ENCODE data around the gene MAD2L1BP.

The MAD2L1BP gene

DNA sequence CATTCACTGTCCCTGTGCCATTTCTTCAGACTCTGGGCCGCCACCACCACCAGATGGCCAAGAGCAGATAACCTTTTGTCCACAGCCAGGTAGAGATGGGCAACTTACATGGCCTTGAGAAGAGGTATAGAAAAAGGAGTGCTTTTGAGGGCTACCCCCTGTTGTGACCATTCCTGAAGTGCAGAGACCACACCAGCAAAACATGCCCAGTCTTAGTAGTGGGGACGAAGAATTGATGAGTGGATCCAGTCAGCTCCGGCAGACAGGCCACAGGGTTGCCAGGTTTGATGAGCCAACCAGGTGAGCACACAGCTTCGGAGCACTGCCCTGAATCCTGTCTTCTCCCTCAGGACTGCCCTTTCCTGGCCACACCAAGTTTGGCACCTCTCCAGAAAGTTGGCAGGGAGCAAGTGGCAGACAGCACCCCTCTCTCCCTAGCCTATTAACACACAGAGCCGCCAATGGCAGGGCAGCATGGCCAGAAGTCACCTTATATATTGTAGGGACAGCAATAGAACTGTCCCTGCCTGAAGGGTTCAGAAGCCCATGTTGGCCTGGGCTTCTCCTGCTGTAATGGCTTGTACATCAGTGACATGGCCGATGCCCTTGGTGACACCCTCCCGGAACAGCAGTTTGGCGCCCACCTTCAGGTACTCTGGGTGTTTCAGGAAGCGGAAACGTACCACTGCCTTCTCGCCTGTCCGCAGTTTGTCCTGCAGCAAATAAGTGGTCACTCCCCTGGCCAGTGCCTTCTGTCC, 14.4 kb upstream of the MAD2L1BP start:
- peaks cover 79% of the 10 kb centered on the region for H3K36me3 ChIP-seq (ENCODE audit: low read depth)
- no peak overlapping the region for H3K27ac ChIP-seq (ENCODE audit: poor library complexity, severe bottlenecking)
- no peak overlapping the region for H3K4me3 ChIP-seq (ENCODE audit: severe bottlenecking)

DNA sequence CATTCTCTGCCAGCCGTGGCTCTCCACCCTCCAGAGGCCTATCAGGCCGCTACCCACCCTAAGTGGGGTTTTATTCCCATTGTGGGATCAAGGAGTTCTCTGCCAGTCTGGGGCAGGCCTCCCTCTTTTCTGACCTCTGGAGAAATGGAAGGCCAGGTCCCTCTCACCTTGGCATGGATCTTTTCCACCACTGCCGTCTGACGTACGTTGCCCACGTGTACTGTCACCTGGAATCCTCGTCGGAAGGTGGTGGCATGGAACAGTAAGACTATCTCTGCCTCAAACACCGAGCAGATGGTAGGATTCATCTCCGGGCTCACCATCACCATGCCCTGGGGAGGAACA, 13.8 kb upstream of the MAD2L1BP start:
- TF ChIP-seq, protein P1, sequence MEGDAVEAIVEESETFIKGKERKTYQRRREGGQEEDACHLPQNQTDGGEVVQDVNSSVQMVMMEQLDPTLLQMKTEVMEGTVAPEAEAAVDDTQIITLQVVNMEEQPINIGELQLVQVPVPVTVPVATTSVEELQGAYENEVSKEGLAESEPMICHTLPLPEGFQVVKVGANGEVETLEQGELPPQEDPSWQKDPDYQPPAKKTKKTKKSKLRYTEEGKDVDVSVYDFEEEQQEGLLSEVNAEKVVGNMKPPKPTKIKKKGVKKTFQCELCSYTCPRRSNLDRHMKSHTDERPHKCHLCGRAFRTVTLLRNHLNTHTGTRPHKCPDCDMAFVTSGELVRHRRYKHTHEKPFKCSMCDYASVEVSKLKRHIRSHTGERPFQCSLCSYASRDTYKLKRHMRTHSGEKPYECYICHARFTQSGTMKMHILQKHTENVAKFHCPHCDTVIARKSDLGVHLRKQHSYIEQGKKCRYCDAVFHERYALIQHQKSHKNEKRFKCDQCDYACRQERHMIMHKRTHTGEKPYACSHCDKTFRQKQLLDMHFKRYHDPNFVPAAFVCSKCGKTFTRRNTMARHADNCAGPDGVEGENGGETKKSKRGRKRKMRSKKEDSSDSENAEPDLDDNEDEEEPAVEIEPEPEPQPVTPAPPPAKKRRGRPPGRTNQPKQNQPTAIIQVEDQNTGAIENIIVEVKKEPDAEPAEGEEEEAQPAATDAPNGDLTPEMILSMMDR (IDR thresholded peaks at IDR 0.05; ENCODE audit: poor library complexity, severe bottlenecking), result no peak
- H3K27ac ChIP-seq (ENCODE audit: poor library complexity, severe bottlenecking), result no peak overlapping the region

More for the DNA sequence above, 14.4 kb upstream of the MAD2L1BP start:
- Histone ChIP-seq H3K9me3 (ENCODE audit: severe bottlenecking) (no peaks in the 10 kb centered on the region), H3K4me1 (ENCODE audit: insufficient read depth, poor library complexity, severe bottlenecking) (no peaks in the 10 kb centered on the region), H3K27me3 (ENCODE audit: insufficient read depth, poor library complexity, severe bottlenecking) (no peaks in the 10 kb centered on the region)
- TF ChIP-seq, protein P1 (IDR thresholded peaks at IDR 0.05; ENCODE audit: poor library complexity, severe bottlenecking), result no peak
- no peak; the same call in 2 of the 3 replicates for ATAC-seq (ENCODE audit: low read depth)
- no peak for DNase-seq (ENCODE audit: low spot score)

DNA sequence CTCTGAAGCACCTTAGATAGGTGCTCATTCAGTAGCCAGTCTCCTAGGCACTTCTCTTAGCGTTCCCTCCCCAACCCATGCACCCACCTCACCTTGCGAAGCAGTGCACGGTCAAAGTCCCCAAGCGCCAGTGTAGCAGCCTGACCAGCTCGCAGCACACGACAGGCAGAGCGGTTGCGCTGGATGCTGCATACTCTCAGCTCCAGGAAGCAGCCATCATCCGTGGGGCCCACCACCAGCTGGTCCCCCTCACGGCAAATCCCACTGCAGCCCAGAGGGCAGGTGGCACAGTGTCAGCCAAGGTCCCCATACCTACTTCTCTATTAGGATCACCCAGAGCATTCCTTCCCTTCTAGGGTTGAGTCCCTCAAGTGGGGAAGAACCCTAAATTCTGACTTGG, 13.1 kb upstream of the MAD2L1BP start:
- DNase-seq (ENCODE audit: low spot score) (no peak), ATAC-seq (ENCODE audit: low read depth) (no peak)
- Histone ChIP-seq H3K9me3 (ENCODE audit: severe bottlenecking) (no peaks in the 10 kb centered on the region), H3K27me3 (ENCODE audit: insufficient read depth, poor library complexity, severe bottlenecking) (no peaks in the 10 kb centered on the region), H3K4me1 (ENCODE audit: insufficient read depth, poor library complexity, severe bottlenecking) (peaks cover 7% of the 10 kb centered on the region), H3K4me3 (ENCODE audit: severe bottlenecking) (no peak overlapping the region), H3K27ac (ENCODE audit: poor library complexity, severe bottlenecking) (no peak overlapping the region), H3K36me3 (ENCODE audit: low read depth) (peaks cover 88% of the 10 kb centered on the region)
- TF ChIP-seq, protein P1 (IDR thresholded peaks at IDR 0.05; ENCODE audit: poor library complexity, severe bottlenecking), result no peak

More for the DNA sequence above, 13.8 kb upstream of the MAD2L1BP start:
- Histone ChIP-seq H3K4me3 (ENCODE audit: severe bottlenecking) (no peak overlapping the region), H3K9me3 (ENCODE audit: severe bottlenecking) (no peaks in the 10 kb centered on the region), H3K4me1 (ENCODE audit: insufficient read depth, poor library complexity, severe bottlenecking) (peaks cover 1% of the 10 kb centered on the region), H3K27me3 (ENCODE audit: insufficient read depth, poor library complexity, severe bottlenecking) (no peaks in the 10 kb centered on the region), H3K36me3 (ENCODE audit: low read depth) (peaks cover 84% of the 10 kb centered on the region)
- DNase-seq (ENCODE audit: low spot score) (no peak), ATAC-seq (ENCODE audit: low read depth) (no peak)

DNA sequence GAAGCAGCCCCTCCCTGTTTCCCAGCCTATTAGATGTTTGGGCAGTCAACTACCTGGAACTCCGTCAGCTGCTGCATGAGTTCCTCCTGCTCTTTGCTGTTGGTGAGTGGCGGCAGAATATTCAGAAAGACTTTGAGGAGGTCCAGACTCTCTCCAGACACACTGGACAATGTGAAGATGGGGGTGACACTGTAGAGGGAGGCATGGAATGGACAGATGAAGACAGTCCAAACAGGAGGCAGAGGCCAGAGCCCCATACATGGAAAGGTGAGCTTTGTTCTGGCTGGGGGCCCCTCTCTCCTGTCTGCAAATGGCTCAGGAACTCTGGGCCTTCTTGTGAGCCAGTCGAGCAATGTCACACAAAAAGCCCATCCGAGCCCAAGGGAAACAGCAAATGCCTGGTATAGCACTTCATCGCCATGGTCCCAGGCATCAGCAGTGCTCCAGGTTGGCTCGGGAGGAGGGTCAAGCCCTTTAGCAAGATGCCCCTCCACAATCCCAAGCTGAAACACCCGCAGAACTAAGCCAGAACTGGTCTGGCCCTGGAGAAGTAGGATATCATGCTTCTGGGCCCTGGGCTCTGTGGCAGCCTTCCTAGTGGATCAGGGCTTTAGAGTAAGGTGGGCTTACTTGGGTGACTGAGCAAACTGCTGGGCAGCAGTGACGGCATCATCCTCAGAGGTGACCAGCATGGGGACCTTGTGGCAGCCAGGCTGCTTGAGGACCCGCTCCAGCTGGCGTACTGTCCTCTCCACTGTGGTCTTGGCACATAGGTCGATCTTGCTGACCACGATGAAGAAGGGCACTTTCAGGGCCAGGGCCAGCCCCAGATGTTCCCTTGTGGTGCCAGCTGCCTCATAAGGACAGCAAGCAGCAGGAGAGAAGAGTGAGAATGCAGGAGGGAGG, 11.5 kb upstream of the MAD2L1BP start:
- Histone ChIP-seq H3K27ac (ENCODE audit: poor library complexity, severe bottlenecking) (no peak overlapping the region), H3K36me3 (ENCODE audit: low read depth) (peaks cover 87% of the 10 kb centered on the region), H3K9me3 (ENCODE audit: severe bottlenecking) (no peaks in the 10 kb centered on the region), H3K4me1 (ENCODE audit: insufficient read depth, poor library complexity, severe bottlenecking) (peaks cover 14% of the 10 kb centered on the region), H3K27me3 (ENCODE audit: insufficient read depth, poor library complexity, severe bottlenecking) (no peaks in the 10 kb centered on the region), H3K4me3 (ENCODE audit: severe bottlenecking) (no peak overlapping the region)
- ATAC-seq (ENCODE audit: low read depth) (no peak), DNase-seq (ENCODE audit: low spot score) (no peak)
- TF ChIP-seq, protein P1 (IDR thresholded peaks at IDR 0.05; ENCODE audit: poor library complexity, severe bottlenecking), result no peak

Data from RWPE2 (cell line).